GM12878 (cell line): ENCODE measurements around the gene DNAJC6. TPM values are rescaled to one million over a fixed set of nuclear protein-coding genes. Genes with fewer than 3 reads are reported as not detected.

Experiments
- ATAC-seq: fragments of 200-7000 bp; cut with Tn5 transposase; 3 replicates; pipeline ENCODE4 v1.9.1; 2020; ENCODE audit warnings: mild to moderate bottlenecking, moderate library complexity
- BruUV-seq: library from RNA; stranded (reverse); fragments of 400-500 nt; replicated peaks from 2 replicates; lab custom pipeline; 2021; lab: Mats Ljungman, UMichigan
- CTCF ChIA-PET: fragments of 300-600 bp; sonication (Branson Sonifier 250); formaldehyde crosslinking; extraction: SDS; loops from one replicate; lab custom pipeline; 2021; ENCODE audit warnings: inconsistent platforms; lab: Yijun Ruan, JAX
- POLR2A ChIA-PET: fragments of 350-600 bp; formaldehyde crosslinking; extraction: SDS; loops from one replicate; lab custom pipeline; 2021; ENCODE audit warnings: inconsistent platforms; lab: Charles Lee
- RAD21 ChIA-PET: fragments of 300-600 bp; sonication (Branson Sonifier 250); formaldehyde crosslinking; loops from one replicate; lab custom pipeline; 2023; ENCODE audit warnings: antibody characterized with exemption; ENCODE audit not compliant: unreplicated experiment; lab: Charles Lee
- SMC1A ChIA-PET: fragments of 300-600 bp; sonication (Branson Sonifier 250); formaldehyde crosslinking; loops from one replicate; lab custom pipeline; 2023; ENCODE audit not compliant: unreplicated experiment, uncharacterized antibody; lab: Charles Lee
- DNase-seq: peaks from one replicate; pipeline ENCODE4 v3.0.0-alpha.2; 2011; ENCODE audit warnings: low read depth, low spot score
- FAIRE-seq: peaks from 3 replicates; lab custom pipeline; 2011; peaks lifted over from hg19 to GRCh38; lab: Jason Lieb, UNC
- H2AFZ ChIP-seq: 2 replicates; pipeline ENCODE4 v1.6.0; 2011; ENCODE audit warnings: low read depth, low read length, control low read depth; ENCODE audit not compliant: control insufficient read depth
- H3K27ac ChIP-seq: 2 replicates; pipeline ENCODE4 v1.5.1; 2011; ENCODE audit warnings: control low read depth; ENCODE audit not compliant: control insufficient read depth, insufficient read depth
- H3K27me3 ChIP-seq, 2 experiments: replicated peaks in 1 of 2; 2 replicates each; pipeline versions ENCODE4 v1.6.0 to v1.6.1; 2011; ENCODE audit warnings: low read length in 1 of 2; ENCODE audit not compliant: control insufficient read depth in 2 of 2, insufficient read depth in 2 of 2
- H3K36me3 ChIP-seq, 2 experiments: 2 replicates each; pipeline ENCODE4 v1.5.1; 2011; ENCODE audit warnings: low read length in 1 of 2; ENCODE audit not compliant: control insufficient read depth in 2 of 2, insufficient read depth in 2 of 2
- H3K4me1 ChIP-seq: 2 replicates; pipeline ENCODE4 v1.6.1; 2011; ENCODE audit warnings: mild to moderate bottlenecking, low read length, moderate library complexity, mixed read lengths; ENCODE audit not compliant: control insufficient read depth, insufficient read depth
- H3K4me2 ChIP-seq: 2 replicates; pipeline ENCODE4 v1.6.0; 2011; ENCODE audit warnings: control low read depth; ENCODE audit not compliant: control insufficient read depth, insufficient read depth
- H3K4me3 ChIP-seq: fragments of 200-600 bp; sonication (generic); 2 replicates; pipeline ENCODE4 v1.5.1; 2016
- H3K79me2 ChIP-seq: 2 replicates; pipeline ENCODE4 v1.6.0; 2011; ENCODE audit warnings: low read length; ENCODE audit not compliant: control insufficient read depth, insufficient read depth
- H3K9ac ChIP-seq: 2 replicates; pipeline ENCODE4 v1.8.0; 2011; ENCODE audit warnings: low read length, control low read depth, mixed read lengths; ENCODE audit not compliant: control insufficient read depth, insufficient read depth
- H3K9me3 ChIP-seq: replicated peaks from 3 replicates; pipeline ENCODE4 v1.5.1; 2011; ENCODE audit warnings: mild to moderate bottlenecking, low read length; ENCODE audit not compliant: control insufficient read depth, insufficient read depth
- H4K20me1 ChIP-seq: 2 replicates; pipeline ENCODE4 v1.6.0; 2011; ENCODE audit not compliant: control insufficient read depth, insufficient read depth
- CREB1 ChIP-seq: IDR thresholded peaks from 2 replicates; pipeline ENCODE4 v1.6.1; 2012; ENCODE audit warnings: low read depth, mild to moderate bottlenecking, inconsistent platforms
- EZH2 ChIP-seq: IDR thresholded peaks from 2 replicates; pipeline ENCODE4 v1.6.1; 2012; ENCODE audit warnings: low read depth, mild to moderate bottlenecking, control low read depth, inconsistent platforms, low read length, borderline replicate concordance; ENCODE audit not compliant: control insufficient read depth
- FOXK2 ChIP-seq: fragments of 450-650 bp; IDR thresholded peaks from 2 replicates; pipeline ENCODE4 v1.6.1; 2017; ENCODE audit warnings: mild to moderate bottlenecking, moderate library complexity
- IKZF1 ChIP-seq: fragments of 450-650 bp; conservative IDR thresholded peaks from 2 replicates; pipeline ENCODE4 v1.6.1; 2017; ENCODE audit warnings: antibody characterized with exemption, mild to moderate bottlenecking
- MEF2B ChIP-seq: fragments of 450-650 bp; IDR thresholded peaks from 2 replicates; pipeline ENCODE4 v1.6.1; 2018; ENCODE audit warnings: mild to moderate bottlenecking, moderate library complexity; ENCODE audit not compliant: partially characterized antibody, poor library complexity, severe bottlenecking
- MYC ChIP-seq: IDR thresholded peaks from 2 replicates; pipeline ENCODE4 v1.6.1; 2011; ENCODE audit warnings: mild to moderate bottlenecking, low read length, moderate library complexity, inconsistent platforms; ENCODE audit not compliant: insufficient read depth, insufficient replicate concordance, insufficient read length, severe bottlenecking
- PAX8 ChIP-seq: fragments of 450-650 bp; IDR thresholded peaks from 2 replicates; pipeline ENCODE4 v1.6.1; 2017; ENCODE audit warnings: mild to moderate bottlenecking, moderate library complexity
- POU2F2 ChIP-seq: IDR thresholded peaks from 3 replicates; pipeline ENCODE4 v1.6.1; 2011; ENCODE audit warnings: low read depth, mild to moderate bottlenecking, low read length, borderline replicate concordance
- SKIL ChIP-seq: fragments of 450-650 bp; IDR thresholded peaks from 2 replicates; pipeline ENCODE4 v1.6.1; 2017; ENCODE audit warnings: mild to moderate bottlenecking, low read depth, inconsistent platforms; ENCODE audit not compliant: poor library complexity, severe bottlenecking
- SPI1 ChIP-seq: IDR thresholded peaks from 2 replicates; pipeline ENCODE4 v1.6.1; 2011; ENCODE audit warnings: low read depth, mild to moderate bottlenecking, low read length, moderate library complexity, borderline replicate concordance; ENCODE audit not compliant: insufficient read depth
- USF1 ChIP-seq: IDR thresholded peaks from 2 replicates; pipeline ENCODE4 v1.6.1; 2011; ENCODE audit warnings: borderline replicate concordance, low read depth, mild to moderate bottlenecking, moderate library complexity, mixed read lengths, low read length; ENCODE audit not compliant: insufficient read depth; ENCODE audit errors: extremely low read length
- YY1 ChIP-seq: IDR thresholded peaks from 2 replicates; pipeline ENCODE4 v1.6.1; 2011; ENCODE audit warnings: low read depth, mild to moderate bottlenecking, low read length
- ZBTB40 ChIP-seq: fragments of 450-650 bp; IDR thresholded peaks from 2 replicates; pipeline ENCODE4 v1.6.1; 2016; ENCODE audit warnings: mild to moderate bottlenecking, moderate library complexity, borderline replicate concordance
- WGBS: methylation state at CpG from one replicate; pipeline ENCODE4 v1.1.6; 2016; ENCODE audit warnings: low lambda C conversion rate; ENCODE audit not compliant: insufficient replicate concordance, insufficient coverage; ENCODE audit errors: missing lambda C conversion rate; 5-methylcytosine and 5-hydroxymethylcytosine counted together
- in situ Hi-C: fragments of 300-500 bp; cut with MboI; formaldehyde crosslinking; loops from 9 replicates; pipeline ENCODE4 v1.14.3; 2018; ENCODE audit warnings: mixed read lengths
- intact Hi-C: fragments of 100-400 bp; cut with micrococcal nuclease; formaldehyde crosslinking; loops from one replicate; pipeline ENCODE4 v1.14.2; 2022; ENCODE audit not compliant: unreplicated experiment
- polyA plus RNA-seq, 11 experiments: library from polyadenylated mRNA; depleted of rRNA in 4 of 11; unstranded in 6 of 11; stranded (reverse) in 5 of 11; fragments of >200 nt; fragmentation: Nextera tagmentation in 4 of 11; fragmentation: Illumina TruSeq in 1 of 11; extraction: Ambion mirVana in 4 of 11; extraction: Trizol in 1 of 11; gene quantifications; 1 replicate in 1 of 11; 2 replicates in 10 of 11; pipeline versions ENCODE4 v1.2.1 to v1.2.3, GENCODE V29; 2011 to 2016; ENCODE audit warnings: inconsistent platforms in 2 of 11, missing spikeins in 2 of 11, low read depth in 1 of 11
- total RNA-seq, 4 experiments: library from RNA; depleted of rRNA in 3 of 4; stranded (reverse); fragments of >200 nt in 3 of 4; fragmentation: Illumina TruSeq in 1 of 4; extraction: Trizol in 1 of 4; gene quantifications; 2 replicates each; pipeline versions ENCODE4 v1.2.1 to v1.2.3, GENCODE V29; 2013 to 2021
- TF ChIP-seq, protein P1 (sequence below): fragments of 450-650 bp; conservative IDR thresholded peaks from 2 replicates; pipeline ENCODE4 v1.6.1; 2017; ENCODE audit warnings: mild to moderate bottlenecking, moderate library complexity

DNAJC6 gene
- total and polyA plus RNA-seq, 10 of the 15 experiments (the other 5 are each of a cell fraction or from before 2014, with no cell fraction given): 0.08 to 4.3 (median 2.7) TPM

DNA sequence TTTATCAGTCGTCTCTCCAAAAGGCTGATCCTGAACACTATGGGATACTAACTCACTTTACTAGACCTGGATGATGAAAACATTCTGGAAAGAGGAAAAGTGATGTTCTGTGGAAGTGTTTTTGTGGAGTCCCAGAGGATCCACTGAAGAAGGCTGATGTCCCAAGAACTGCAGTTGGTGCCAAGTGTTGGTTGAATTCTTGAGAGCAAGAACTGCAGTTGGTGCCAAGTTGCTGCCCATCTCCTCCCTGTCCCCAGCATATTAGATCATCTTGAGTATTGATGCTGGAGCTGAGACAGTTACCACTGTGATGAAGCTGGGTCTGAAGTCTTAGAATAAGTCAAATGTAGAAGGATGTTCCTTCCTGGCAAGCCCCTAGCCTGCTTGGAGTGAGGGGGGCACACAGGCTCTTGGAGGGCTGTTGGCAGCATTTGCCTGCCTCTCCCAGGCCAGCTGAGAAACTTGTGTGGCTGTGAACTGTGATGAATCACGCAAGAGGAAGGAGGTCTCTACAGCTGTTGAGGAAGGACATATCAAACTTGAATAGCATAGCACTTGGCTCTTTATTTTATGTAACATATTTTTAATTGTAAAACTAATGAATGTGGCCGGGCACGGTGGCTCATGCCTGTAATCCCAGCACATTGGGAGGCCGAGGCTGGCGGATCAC is 48.1 kb downstream of the DNAJC6 start:
- H3K79me2 ChIP-seq: no peaks in the 10 kb centered on the region
- in situ Hi-C loops: no loop called here
- FAIRE-seq: no peak
- TF ChIP-seq IKZF1 (no peak), CREB1 (no peak), YY1 (no peak), FOXK2 (no peak), EZH2 (no peak), PAX8 (no peak), ZBTB40 (no peak), MYC (no peak), MEF2B (no peak), USF1 (no peak), POU2F2 (no peak), SPI1 (no peak), SKIL (no peak)
- TF ChIP-seq, protein P1, sequence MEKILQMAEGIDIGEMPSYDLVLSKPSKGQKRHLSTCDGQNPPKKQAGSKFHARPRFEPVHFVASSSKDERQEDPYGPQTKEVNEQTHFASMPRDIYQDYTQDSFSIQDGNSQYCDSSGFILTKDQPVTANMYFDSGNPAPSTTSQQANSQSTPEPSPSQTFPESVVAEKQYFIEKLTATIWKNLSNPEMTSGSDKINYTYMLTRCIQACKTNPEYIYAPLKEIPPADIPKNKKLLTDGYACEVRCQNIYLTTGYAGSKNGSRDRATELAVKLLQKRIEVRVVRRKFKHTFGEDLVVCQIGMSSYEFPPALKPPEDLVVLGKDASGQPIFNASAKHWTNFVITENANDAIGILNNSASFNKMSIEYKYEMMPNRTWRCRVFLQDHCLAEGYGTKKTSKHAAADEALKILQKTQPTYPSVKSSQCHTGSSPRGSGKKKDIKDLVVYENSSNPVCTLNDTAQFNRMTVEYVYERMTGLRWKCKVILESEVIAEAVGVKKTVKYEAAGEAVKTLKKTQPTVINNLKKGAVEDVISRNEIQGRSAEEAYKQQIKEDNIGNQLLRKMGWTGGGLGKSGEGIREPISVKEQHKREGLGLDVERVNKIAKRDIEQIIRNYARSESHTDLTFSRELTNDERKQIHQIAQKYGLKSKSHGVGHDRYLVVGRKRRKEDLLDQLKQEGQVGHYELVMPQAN: no peak

More for the DNA sequence above, 48.1 kb downstream of the DNAJC6 start:
- ATAC-seq (no peak), DNase-seq (no peak)
- H3K4me1 ChIP-seq: no peaks in the 10 kb centered on the region
- CTCF ChIA-PET: no interaction called here
- 57% methylated on average over 6 of the region's 6 CpGs for WGBS
- no peaks in the 10 kb centered on the region for H3K9me3 ChIP-seq
- POLR2A ChIA-PET: no interaction called here
- no peak overlapping the region for H3K4me3 ChIP-seq
- H3K4me2 ChIP-seq: no peak overlapping the region
- SMC1A ChIA-PET: no interaction called here
- RAD21 ChIA-PET: no interaction called here
- no peak overlapping the region for H3K27ac ChIP-seq
- no peak overlapping the region for H3K9ac ChIP-seq
- H3K36me3 ChIP-seq: no peaks in the 10 kb centered on the region
- intact Hi-C loops: no loop called here
- no TSS peak for BruUV-seq
- no peak overlapping the region for H2AFZ ChIP-seq
- H4K20me1 ChIP-seq: no peaks in the 10 kb centered on the region
- no peaks in the 10 kb centered on the region for H3K27me3 ChIP-seq
